GM23338 (cell line): ENCODE data around the gene EMSY. TPM values are rescaled to one million over a fixed set of nuclear protein-coding genes. Genes with fewer than 3 reads are reported as not detected.

ENCODE experiments used
- ATAC-seq: fragments of 200-7000 bp; cut with Tn5 transposase; 3 replicates; pipeline ENCODE4 v1.9.1; 2020
- DNase-seq: peaks from one replicate; pipeline ENCODE4 v3.0.0-alpha.2; 2015; ENCODE audit warnings: low spot score
- H2AFZ ChIP-seq: fragments of 200-600 bp; sonication (generic); 2 replicates; pipeline ENCODE4 v1.8.0; 2016; ENCODE audit warnings: antibody characterized with exemption, mild to moderate bottlenecking, moderate library complexity
- H3F3A ChIP-seq: fragments of 200-600 bp; sonication (generic); replicated peaks from 2 replicates; pipeline ENCODE4 v1.8.0; 2017; ENCODE audit warnings: antibody characterized with exemption, mixed run types, low read depth
- H3K27ac ChIP-seq: fragments of 200-600 bp; sonication (generic); 2 replicates; pipeline ENCODE4 v1.6.1; 2016; ENCODE audit warnings: low read depth
- H3K27me3 ChIP-seq: fragments of 200-600 bp; sonication (generic); 2 replicates; pipeline ENCODE4 v1.8.0; 2016; ENCODE audit warnings: mild to moderate bottlenecking, mixed run types, moderate library complexity; ENCODE audit not compliant: insufficient read depth
- H3K36me3 ChIP-seq: fragments of 200-600 bp; sonication (generic); 2 replicates; pipeline ENCODE4 v1.8.0; 2016; ENCODE audit warnings: mild to moderate bottlenecking; ENCODE audit not compliant: insufficient read depth
- H3K4me1 ChIP-seq: fragments of 200-600 bp; sonication (generic); 2 replicates; pipeline ENCODE4 v1.8.0; 2016; ENCODE audit warnings: mild to moderate bottlenecking, moderate library complexity; ENCODE audit not compliant: insufficient read depth
- H3K4me2 ChIP-seq: fragments of 200-600 bp; sonication (generic); 2 replicates; pipeline ENCODE4 v1.7.1; 2017; ENCODE audit warnings: mixed run types
- H3K4me3 ChIP-seq: fragments of 200-600 bp; sonication (generic); 2 replicates; pipeline ENCODE4 v1.6.1; 2016; ENCODE audit warnings: mixed run types
- H3K79me2 ChIP-seq: fragments of 200-600 bp; sonication (generic); replicated peaks from 2 replicates; pipeline ENCODE4 v1.8.0; 2017; ENCODE audit warnings: mild to moderate bottlenecking; ENCODE audit not compliant: insufficient read depth
- H3K9me2 ChIP-seq: fragments of 200-600 bp; sonication (generic); 2 replicates; pipeline ENCODE4 v1.8.0; 2017; ENCODE audit not compliant: insufficient read depth
- H4K20me1 ChIP-seq: fragments of 200-600 bp; sonication (generic); replicated peaks from 2 replicates; pipeline ENCODE4 v1.8.0; 2017; ENCODE audit warnings: mild to moderate bottlenecking; ENCODE audit not compliant: insufficient read depth
- H3K27ac Mint-ChIP-seq: 2 replicates; pipeline ENCODE4 v1.8.0; 2020; ENCODE audit warnings: inconsistent platforms, mild to moderate bottlenecking, moderate library complexity, mixed read lengths
- H3K27me3 Mint-ChIP-seq: 3 replicates; pipeline ENCODE4 v1.8.0; 2022; ENCODE audit warnings: low read depth, mild to moderate bottlenecking, moderate library complexity, mixed read lengths, inconsistent platforms; ENCODE audit not compliant: insufficient read depth, poor library complexity
- H3K36me3 Mint-ChIP-seq: 3 replicates; pipeline ENCODE4 v1.8.0; 2021; ENCODE audit warnings: low read depth, mild to moderate bottlenecking, inconsistent platforms, moderate library complexity, mixed read lengths
- H3K4me1 Mint-ChIP-seq: 3 replicates; pipeline ENCODE4 v1.8.0; 2020; ENCODE audit warnings: mild to moderate bottlenecking, inconsistent platforms, mixed read lengths
- H3K4me3 Mint-ChIP-seq: 3 replicates; pipeline ENCODE4 v1.8.0; 2021; ENCODE audit warnings: moderate library complexity, mild to moderate bottlenecking, inconsistent platforms, mixed read lengths
- H3K9me3 Mint-ChIP-seq: 3 replicates; pipeline ENCODE4 v1.8.0; 2020; ENCODE audit warnings: moderate library complexity, mild to moderate bottlenecking, inconsistent platforms, mixed read lengths
- NANOG ChIP-seq: IDR thresholded peaks from 2 replicates; pipeline ENCODE4 v1.6.1; 2016; ENCODE audit warnings: antibody characterized with exemption, borderline replicate concordance
- ZNF114 ChIP-seq: fragments of 250-450 bp; sonication (Bioruptor Pico); IDR thresholded peaks from 2 replicates; pipeline ENCODE4 v1.5.0; 2020; ENCODE audit warnings: mild to moderate bottlenecking, moderate library complexity
- ZNF331 ChIP-seq: fragments of 250-450 bp; sonication (Bioruptor Pico); IDR thresholded peaks from 2 replicates; pipeline ENCODE4 v1.5.0; 2020; ENCODE audit warnings: low read depth, mild to moderate bottlenecking, moderate library complexity
- polyA plus RNA-seq: library from polyadenylated mRNA; unstranded; fragments of >200 nt; fragmentation: Nextera tagmentation; extraction: Ambion mirVana; gene quantifications from 2 replicates; pipeline ENCODE4 v1.2.1, GENCODE V29; 2016
- total RNA-seq: library from RNA; depleted of rRNA; stranded (reverse); fragments of >200 nt; shearing (Covaris generic); gene quantifications from 2 replicates; pipeline ENCODE4 v1.2.3, GENCODE V29; 2014
- TF ChIP-seq, protein P1 (sequence below), 2 experiments: fragments of 200-600 bp in 1 of 2; sonication (generic) in 1 of 2; conservative IDR thresholded peaks; 2 replicates each; pipeline versions ENCODE4 v1.5.1 to v1.6.1; 2016 to 2017; ENCODE audit warnings: antibody characterized with exemption in 2 of 2, low read depth in 2 of 2, mild to moderate bottlenecking in 2 of 2, moderate library complexity in 1 of 2
- TF ChIP-seq, protein P2 (sequence below): IDR thresholded peaks from one replicate; pipeline ENCODE4 v1.6.1; 2018; ENCODE audit warnings: antibody characterized with exemption; ENCODE audit not compliant: unreplicated experiment
- TF ChIP-seq, protein P3 (sequence below): IDR thresholded peaks from 2 replicates; pipeline ENCODE4 v1.6.1; 2016; ENCODE audit warnings: antibody characterized with exemption
- TF ChIP-seq, protein P4 (sequence below): fragments of 250-450 bp; sonication (Bioruptor Pico); IDR thresholded peaks from 2 replicates; pipeline ENCODE4 v1.5.0; 2020; ENCODE audit warnings: mild to moderate bottlenecking, moderate library complexity

Gene EMSY
- total and polyA plus RNA-seq, 2 experiments from 2014 or later: 25.0 to 46.9 TPM

DNA sequence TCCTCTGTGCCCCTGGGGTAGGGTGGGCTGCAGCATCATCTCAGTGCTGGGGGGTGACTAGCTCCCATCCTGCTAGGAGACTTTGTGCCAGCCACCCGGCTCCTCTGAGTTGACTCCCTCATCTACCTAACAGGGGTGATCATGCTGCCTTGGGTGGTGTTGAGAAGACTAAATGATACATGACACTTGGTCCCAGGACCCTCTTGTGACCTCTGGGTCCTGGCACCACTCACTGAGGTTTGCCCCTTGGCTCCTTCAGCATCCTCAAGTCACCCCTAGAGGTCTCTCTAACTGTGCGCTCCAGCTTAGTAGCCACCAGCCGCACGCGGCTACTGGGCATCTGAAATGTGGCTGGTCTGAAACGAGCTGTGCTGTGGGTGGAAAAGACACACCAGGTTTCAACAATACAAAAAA lies 153.6 kb downstream of the EMSY start:
- no peaks in the 10 kb centered on the region for H3K9me2 ChIP-seq
- Mint-ChIP-seq H3K27ac (no peak overlapping the region), H3K9me3 (no peaks in the 10 kb centered on the region), H3K36me3 (no peaks in the 10 kb centered on the region; the same call in 2 of the 3 replicates), H3K4me3 (no peak overlapping the region), H3K4me1 (no peaks in the 10 kb centered on the region), H3K27me3 (peaks cover 4% of the 10 kb centered on the region)
- no peak overlapping the region for H3K4me2 ChIP-seq
- H3K27ac ChIP-seq: no peak overlapping the region
- DNase-seq (peak; percentile 76), ATAC-seq (peak; percentile 96)
- TF ChIP-seq, protein P1, sequence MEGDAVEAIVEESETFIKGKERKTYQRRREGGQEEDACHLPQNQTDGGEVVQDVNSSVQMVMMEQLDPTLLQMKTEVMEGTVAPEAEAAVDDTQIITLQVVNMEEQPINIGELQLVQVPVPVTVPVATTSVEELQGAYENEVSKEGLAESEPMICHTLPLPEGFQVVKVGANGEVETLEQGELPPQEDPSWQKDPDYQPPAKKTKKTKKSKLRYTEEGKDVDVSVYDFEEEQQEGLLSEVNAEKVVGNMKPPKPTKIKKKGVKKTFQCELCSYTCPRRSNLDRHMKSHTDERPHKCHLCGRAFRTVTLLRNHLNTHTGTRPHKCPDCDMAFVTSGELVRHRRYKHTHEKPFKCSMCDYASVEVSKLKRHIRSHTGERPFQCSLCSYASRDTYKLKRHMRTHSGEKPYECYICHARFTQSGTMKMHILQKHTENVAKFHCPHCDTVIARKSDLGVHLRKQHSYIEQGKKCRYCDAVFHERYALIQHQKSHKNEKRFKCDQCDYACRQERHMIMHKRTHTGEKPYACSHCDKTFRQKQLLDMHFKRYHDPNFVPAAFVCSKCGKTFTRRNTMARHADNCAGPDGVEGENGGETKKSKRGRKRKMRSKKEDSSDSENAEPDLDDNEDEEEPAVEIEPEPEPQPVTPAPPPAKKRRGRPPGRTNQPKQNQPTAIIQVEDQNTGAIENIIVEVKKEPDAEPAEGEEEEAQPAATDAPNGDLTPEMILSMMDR (conservative IDR thresholded peaks at IDR 0.05; ENCODE audit: low read depth in 2 of 2): peak; percentile 59 to 83
- TF ChIP-seq NANOG: no peak
- no peaks in the 10 kb centered on the region for H3K4me1 ChIP-seq
- H3K36me3 ChIP-seq: no peaks in the 10 kb centered on the region
- no peak overlapping the region for H2AFZ ChIP-seq
- no peaks in the 10 kb centered on the region for H3K79me2 ChIP-seq
- H3K4me3 ChIP-seq: no peak overlapping the region
- H4K20me1 ChIP-seq: no peaks in the 10 kb centered on the region
- H3K27me3 ChIP-seq: no peaks in the 10 kb centered on the region
- H3F3A ChIP-seq: no peaks in the 10 kb centered on the region

DNA sequence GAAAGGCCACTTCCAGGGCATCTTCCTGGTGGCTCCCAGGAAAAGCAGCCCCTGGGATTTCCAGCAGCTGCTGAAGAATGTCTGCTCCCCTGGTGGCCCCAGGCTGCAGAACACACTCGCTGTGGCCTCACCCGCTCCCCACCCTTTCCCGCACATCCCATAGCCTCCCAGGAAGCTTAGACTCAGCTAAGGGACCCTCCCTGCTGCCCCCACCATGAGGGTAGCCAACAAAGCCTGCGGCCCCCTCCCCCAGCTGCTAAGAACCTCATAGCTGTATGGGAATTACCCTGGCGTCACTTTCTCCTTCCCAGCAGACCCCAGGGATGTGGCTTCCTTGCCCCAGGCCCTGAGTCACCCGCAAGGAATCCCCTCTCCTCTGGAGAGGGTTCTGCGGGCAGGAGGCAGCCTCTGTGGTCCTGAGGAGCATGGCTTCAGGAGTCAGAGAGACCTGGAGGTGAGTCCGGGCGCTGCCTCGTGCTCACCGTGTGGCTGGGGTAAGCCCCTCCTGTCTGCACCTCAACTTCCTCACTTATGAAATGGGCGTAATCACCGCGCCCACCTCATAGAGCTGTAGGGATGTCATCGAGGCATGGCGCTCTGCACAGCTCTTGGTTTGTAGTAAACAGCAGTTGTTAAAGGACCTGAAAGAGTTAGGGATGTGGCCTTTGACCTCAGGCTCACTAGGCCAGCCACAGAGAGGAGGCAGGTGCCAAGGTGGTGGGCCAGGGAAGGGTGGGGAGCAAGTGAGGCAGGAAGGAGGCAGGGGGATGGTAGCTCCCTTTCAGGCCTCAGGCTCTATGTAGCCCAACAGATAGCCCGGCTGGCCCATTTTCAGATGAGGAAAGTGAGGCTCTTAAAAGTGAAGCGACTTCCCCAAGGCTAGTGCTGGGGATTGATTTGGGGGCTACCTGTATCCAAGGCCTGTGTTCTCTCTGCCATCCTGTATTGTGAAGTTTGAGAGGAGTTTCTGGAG lies 154.5 kb downstream of the EMSY start:
- Mint-ChIP-seq H3K27me3 (peaks cover 4% of the 10 kb centered on the region), H3K27ac (no peak overlapping the region), H3K4me3 (no peak overlapping the region), H3K4me1 (no peaks in the 10 kb centered on the region), H3K9me3 (peaks cover under 1% of the 10 kb centered on the region; the same call in 1 of the 3 replicates), H3K36me3 (no peaks in the 10 kb centered on the region)
- ATAC-seq (peak; percentile 79), DNase-seq (peak; percentile 55)
- H3K4me2 ChIP-seq: no peak overlapping the region
- H3K79me2 ChIP-seq: no peaks in the 10 kb centered on the region
- H3K27ac ChIP-seq: no peak overlapping the region
- H3K36me3 ChIP-seq: no peaks in the 10 kb centered on the region
- H4K20me1 ChIP-seq: no peaks in the 10 kb centered on the region
- H3F3A ChIP-seq: no peaks in the 10 kb centered on the region
- peak overlapping the region; percentile 81 for H2AFZ ChIP-seq
- no peak overlapping the region for H3K4me3 ChIP-seq
- no peaks in the 10 kb centered on the region for H3K9me2 ChIP-seq
- H3K4me1 ChIP-seq: no peaks in the 10 kb centered on the region
- no peaks in the 10 kb centered on the region for H3K27me3 ChIP-seq
- TF ChIP-seq, protein P2, sequence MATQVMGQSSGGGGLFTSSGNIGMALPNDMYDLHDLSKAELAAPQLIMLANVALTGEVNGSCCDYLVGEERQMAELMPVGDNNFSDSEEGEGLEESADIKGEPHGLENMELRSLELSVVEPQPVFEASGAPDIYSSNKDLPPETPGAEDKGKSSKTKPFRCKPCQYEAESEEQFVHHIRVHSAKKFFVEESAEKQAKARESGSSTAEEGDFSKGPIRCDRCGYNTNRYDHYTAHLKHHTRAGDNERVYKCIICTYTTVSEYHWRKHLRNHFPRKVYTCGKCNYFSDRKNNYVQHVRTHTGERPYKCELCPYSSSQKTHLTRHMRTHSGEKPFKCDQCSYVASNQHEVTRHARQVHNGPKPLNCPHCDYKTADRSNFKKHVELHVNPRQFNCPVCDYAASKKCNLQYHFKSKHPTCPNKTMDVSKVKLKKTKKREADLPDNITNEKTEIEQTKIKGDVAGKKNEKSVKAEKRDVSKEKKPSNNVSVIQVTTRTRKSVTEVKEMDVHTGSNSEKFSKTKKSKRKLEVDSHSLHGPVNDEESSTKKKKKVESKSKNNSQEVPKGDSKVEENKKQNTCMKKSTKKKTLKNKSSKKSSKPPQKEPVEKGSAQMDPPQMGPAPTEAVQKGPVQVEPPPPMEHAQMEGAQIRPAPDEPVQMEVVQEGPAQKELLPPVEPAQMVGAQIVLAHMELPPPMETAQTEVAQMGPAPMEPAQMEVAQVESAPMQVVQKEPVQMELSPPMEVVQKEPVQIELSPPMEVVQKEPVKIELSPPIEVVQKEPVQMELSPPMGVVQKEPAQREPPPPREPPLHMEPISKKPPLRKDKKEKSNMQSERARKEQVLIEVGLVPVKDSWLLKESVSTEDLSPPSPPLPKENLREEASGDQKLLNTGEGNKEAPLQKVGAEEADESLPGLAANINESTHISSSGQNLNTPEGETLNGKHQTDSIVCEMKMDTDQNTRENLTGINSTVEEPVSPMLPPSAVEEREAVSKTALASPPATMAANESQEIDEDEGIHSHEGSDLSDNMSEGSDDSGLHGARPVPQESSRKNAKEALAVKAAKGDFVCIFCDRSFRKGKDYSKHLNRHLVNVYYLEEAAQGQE: no peak
- TF ChIP-seq, protein P3, sequence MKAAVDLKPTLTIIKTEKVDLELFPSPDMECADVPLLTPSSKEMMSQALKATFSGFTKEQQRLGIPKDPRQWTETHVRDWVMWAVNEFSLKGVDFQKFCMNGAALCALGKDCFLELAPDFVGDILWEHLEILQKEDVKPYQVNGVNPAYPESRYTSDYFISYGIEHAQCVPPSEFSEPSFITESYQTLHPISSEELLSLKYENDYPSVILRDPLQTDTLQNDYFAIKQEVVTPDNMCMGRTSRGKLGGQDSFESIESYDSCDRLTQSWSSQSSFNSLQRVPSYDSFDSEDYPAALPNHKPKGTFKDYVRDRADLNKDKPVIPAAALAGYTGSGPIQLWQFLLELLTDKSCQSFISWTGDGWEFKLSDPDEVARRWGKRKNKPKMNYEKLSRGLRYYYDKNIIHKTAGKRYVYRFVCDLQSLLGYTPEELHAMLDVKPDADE: no peak
- TF ChIP-seq ZNF114 (CRISPR knock-in tag) (no peak), ZNF331 (CRISPR knock-in tag) (no peak)
- TF ChIP-seq, protein P4, sequence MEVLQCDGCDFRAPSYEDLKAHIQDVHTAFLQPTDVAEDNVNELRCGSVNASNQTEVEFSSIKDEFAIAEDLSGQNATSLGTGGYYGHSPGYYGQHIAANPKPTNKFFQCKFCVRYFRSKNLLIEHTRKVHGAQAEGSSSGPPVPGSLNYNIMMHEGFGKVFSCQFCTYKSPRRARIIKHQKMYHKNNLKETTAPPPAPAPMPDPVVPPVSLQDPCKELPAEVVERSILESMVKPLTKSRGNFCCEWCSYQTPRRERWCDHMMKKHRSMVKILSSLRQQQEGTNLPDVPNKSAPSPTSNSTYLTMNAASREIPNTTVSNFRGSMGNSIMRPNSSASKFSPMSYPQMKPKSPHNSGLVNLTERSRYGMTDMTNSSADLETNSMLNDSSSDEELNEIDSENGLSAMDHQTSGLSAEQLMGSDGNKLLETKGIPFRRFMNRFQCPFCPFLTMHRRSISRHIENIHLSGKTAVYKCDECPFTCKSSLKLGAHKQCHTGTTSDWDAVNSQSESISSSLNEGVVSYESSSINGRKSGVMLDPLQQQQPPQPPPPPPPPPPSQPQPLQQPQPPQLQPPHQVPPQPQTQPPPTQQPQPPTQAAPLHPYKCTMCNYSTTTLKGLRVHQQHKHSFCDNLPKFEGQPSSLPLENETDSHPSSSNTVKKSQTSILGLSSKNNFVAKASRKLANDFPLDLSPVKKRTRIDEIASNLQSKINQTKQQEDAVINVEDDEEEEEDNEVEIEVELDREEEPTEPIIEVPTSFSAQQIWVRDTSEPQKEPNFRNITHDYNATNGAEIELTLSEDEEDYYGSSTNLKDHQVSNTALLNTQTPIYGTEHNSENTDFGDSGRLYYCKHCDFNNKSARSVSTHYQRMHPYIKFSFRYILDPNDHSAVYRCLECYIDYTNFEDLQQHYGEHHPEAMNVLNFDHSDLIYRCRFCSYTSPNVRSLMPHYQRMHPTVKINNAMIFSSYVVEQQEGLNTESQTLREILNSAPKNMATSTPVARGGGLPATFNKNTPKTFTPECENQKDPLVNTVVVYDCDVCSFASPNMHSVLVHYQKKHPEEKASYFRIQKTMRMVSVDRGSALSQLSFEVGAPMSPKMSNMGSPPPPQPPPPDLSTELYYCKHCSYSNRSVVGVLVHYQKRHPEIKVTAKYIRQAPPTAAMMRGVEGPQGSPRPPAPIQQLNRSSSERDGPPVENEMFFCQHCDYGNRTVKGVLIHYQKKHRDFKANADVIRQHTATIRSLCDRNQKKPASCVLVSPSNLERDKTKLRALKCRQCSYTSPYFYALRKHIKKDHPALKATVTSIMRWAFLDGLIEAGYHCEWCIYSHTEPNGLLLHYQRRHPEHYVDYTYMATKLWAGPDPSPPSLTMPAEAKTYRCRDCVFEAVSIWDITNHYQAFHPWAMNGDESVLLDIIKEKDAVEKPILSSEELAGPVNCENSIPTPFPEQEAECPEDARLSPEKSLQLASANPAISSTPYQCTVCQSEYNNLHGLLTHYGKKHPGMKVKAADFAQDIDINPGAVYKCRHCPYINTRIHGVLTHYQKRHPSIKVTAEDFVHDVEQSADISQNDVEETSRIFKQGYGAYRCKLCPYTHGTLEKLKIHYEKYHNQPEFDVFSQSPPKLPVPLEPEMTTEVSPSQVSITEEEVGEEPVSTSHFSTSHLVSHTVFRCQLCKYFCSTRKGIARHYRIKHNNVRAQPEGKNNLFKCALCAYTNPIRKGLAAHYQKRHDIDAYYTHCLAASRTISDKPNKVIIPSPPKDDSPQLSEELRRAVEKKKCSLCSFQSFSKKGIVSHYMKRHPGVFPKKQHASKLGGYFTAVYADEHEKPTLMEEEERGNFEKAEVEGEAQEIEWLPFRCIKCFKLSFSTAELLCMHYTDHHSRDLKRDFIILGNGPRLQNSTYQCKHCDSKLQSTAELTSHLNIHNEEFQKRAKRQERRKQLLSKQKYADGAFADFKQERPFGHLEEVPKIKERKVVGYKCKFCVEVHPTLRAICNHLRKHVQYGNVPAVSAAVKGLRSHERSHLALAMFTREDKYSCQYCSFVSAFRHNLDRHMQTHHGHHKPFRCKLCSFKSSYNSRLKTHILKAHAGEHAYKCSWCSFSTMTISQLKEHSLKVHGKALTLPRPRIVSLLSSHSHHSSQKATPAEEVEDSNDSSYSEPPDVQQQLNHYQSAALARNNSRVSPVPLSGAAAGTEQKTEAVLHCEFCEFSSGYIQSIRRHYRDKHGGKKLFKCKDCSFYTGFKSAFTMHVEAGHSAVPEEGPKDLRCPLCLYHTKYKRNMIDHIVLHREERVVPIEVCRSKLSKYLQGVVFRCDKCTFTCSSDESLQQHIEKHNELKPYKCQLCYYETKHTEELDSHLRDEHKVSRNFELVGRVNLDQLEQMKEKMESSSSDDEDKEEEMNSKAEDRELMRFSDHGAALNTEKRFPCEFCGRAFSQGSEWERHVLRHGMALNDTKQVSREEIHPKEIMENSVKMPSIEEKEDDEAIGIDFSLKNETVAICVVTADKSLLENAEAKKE (CRISPR knock-in tag): no peak
